ENCODE results near the gene GPR78.

Gene GPR78, protein sequence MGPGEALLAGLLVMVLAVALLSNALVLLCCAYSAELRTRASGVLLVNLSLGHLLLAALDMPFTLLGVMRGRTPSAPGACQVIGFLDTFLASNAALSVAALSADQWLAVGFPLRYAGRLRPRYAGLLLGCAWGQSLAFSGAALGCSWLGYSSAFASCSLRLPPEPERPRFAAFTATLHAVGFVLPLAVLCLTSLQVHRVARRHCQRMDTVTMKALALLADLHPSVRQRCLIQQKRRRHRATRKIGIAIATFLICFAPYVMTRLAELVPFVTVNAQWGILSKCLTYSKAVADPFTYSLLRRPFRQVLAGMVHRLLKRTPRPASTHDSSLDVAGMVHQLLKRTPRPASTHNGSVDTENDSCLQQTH

DNA sequence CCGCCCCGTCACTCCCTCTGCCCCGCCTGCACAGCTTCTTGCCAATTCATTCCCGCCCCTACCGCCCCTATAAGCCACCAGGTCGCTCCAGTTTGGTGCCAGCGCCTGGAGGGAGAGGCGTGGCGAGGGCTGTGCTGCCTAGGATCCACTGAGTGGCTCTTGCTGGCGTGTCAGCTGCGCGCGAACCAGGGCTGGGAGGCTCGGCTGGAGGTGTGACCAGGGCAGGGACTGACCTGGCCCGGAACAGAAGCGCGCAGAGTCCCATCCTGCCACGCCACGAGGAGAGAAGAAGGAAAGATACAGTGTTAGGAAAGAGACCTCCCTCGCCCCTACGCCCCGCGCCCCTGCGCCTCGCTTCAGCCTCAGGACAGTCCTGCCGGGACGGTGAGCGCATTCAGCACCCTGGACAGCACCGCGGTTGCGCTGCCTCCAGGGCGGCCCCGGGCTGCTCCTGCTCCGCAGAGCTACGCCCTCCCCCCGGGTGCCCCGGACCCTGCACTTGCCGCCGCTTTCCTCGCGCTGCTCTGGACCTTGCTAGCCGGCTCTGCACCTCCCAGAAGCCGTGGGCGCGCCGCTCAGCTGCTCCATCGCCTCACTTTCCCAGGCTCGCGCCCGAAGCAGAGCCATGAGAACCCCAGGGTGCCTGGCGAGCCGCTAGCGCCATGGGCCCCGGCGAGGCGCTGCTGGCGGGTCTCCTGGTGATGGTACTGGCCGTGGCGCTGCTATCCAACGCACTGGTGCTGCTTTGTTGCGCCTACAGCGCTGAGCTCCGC, at the start of gene GPR78:
TSS of gene GPR78 (plus strand) at position 72 of the 773 bp plus-strand sequence. CDS start at position 663, 591 bp downstream.
- in situ Hi-C loops (cut with MboI; ENCODE audit: low sequenced_read_pairs) = loop anchor here (25.0 kb wide), 1 partner anchor 332 kb away; no protein-coding TSS in a partner anchor

GRCh38 chr4:8532245-8532781, 47.9 kb upstream of the GPR78 start:
- in situ Hi-C loops (cut with MboI; ENCODE audit: low sequenced_read_pairs) = no loop called here

DNA sequence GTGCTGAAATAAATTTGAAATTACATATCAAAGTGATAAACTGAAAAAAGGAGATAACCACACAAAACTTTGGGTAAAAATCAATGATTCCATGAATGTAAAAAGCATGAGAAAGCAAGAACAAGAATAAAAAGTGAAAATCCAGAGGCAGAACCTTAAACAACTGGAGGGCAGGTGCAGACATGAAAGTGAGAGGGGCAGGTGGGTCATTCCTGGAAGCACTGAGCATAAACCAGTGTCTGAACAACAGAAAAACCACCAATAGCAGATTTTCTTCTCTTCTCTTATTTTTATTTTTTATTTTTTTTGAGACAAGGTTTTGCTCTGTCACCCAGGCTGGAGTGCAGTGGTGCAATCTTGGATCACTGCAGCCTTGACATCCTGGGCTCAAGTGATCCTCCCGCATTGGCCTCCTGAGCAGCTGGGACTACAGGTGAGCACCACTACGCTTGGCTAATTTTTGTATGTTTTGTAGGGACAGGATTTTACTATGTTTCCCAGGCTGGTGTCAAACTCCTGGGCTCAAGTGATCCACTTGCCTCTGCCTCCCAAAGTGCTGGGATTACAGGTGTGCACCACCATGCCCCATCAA, 46.8 kb upstream of the GPR78 start:
- in situ Hi-C loops (cut with MboI; ENCODE audit: low sequenced_read_pairs) = no loop called here

DNA sequence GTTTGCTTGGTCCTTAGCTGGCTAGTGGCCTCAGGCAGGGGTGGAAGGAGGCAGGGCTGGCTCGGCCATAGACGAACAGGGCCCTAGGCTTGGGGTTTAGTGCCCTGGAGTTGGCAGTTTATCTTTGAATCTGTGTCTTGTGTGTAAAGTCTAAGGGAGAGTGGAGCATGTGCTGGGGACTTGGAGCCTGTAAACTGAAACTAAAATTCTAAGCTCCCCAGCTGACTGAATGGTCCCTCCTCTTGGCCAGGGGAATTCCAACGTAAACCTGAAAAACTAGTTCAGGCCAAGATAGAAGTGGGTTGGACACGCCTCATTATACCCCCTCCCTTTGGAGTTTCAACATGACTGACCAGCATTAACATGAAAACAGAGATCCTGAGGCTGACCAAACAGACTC, 46.1 kb upstream of the GPR78 start:
- in situ Hi-C loops (cut with MboI; ENCODE audit: low sequenced_read_pairs) = no loop called here

GRCh38 chr4:8534611-8535010, 45.6 kb upstream of the GPR78 start:
- in situ Hi-C loops (cut with MboI; ENCODE audit: low sequenced_read_pairs) = no loop called here

GRCh38 chr4:8536467-8536866, 43.7 kb upstream of the GPR78 start:
- in situ Hi-C loops (cut with MboI; ENCODE audit: low sequenced_read_pairs) = no loop called here

DNA sequence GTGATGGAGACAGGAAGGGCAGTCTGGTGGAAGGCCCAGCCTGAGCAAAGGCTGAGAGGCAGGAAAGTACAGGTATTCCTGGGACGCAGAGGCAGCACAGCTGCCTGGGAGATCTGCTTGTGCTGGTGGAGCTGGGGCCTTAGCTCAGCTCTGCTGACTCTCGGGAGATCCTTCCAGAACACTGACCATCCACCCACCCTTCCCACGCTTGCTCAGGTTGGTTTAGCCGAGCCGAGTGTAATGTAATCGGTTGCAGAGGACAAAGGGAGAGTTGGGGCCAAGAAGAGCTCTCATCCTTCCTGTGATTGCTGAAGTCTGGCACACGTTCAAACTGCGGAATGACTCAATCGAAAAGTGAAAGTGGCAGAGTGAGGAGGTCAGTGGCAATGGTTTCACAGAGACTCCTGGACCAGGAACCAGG, 43.1 kb upstream of the GPR78 start:
- in situ Hi-C loops (cut with MboI; ENCODE audit: low sequenced_read_pairs) = no loop called here

DNA sequence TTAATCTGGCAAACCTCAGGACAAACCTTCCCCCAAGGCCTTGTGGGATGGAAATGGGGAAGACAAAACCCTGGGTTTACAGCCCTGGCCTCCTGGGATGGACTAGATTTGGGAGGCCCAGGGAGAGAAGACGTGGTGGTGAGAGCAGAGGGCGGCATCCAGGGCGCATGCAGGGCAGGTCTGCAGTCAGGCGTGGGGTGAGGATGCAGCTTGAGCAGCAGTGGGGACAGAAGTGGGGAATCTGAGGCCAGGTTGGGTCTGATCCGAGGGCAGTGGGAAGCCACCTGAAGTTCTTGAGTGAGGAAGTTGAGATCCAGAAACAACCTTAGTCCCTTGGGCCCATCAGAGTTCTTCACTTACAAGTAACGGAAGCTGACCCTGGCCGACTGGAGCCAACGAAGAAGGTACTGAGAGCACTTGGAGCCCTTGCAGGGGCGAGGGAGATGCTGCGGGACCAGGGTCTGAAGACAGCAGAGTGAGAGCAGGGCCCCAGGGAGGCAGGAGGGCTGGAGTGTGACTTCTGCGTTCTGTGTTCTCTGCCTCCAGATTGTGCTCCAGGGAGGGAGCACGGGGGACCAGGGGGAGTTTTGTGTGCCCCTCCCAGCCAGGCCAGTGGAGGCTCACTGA, 42.0 kb upstream of the GPR78 start:
- in situ Hi-C loops (cut with MboI; ENCODE audit: low sequenced_read_pairs) = no loop called here

DNA sequence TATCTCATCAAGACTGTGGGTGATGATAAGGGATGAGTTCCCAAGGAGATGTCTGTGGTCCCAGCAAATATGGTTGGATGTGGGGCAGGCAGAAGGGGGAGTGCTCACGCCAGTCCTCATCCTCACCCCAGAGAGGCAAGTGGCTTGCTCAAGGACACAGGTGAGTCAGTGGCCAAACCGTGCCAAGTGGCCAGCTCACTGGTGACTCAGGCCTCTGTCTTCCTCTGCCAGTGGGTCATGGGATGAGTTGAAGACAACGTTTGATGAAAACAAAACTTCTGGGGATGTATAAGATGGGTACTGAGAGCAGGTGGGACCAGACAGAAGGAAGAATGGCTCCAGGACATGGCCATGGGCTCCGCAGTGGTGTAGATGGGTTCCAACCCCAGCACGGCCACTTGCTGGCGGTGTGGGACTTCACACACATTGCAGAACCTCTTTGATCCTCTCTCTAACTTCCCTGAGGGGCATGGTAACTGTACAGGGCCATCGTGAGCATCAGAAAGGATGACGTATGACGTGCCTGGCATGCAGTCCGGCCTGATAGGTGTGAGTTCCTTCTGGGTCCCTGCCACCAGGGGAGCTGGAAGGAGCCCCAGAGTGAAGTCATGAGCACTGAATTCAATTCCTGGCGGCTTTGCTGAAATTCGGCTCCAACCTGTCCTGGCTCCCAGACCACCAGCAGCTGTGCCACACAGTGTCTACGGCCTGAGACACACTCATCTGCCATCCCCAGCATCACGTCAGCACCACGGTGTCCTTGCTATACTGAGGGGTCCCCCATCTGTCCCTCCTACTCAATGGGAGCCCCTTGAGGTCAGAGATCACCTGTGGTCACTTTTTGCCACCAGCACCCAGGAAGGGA, 41.3 kb upstream of the GPR78 start:
- in situ Hi-C loops (cut with MboI; ENCODE audit: low sequenced_read_pairs) = no loop called here

- in situ Hi-C loops (cut with MboI; ENCODE audit: low sequenced_read_pairs) = no loop called here
Measured at GRCh38 chr4:8539661-8540060, 40.5 kb upstream of the GPR78 start.

DNA sequence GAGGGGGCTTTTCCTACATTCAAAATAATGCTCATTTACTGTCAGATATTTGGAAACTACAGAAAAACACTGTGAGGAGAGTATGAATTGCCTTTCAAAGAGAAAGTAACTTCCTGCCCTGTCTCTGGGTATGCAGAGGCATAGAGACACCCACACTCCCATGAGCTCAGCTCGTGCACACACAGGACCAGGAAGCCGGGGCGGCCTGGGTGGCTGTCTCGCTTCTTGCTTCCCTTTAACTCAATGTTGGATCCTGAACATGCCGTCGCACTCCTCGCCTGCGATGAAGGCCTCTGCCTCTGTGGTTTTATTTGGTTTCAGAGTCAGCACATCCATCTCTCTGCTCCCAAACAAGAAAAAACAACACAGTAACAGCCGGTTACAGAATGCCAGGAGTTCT, 40.1 kb upstream of the GPR78 start:
- in situ Hi-C loops (cut with MboI; ENCODE audit: low sequenced_read_pairs) = no loop called here

- in situ Hi-C loops (cut with MboI; ENCODE audit: low sequenced_read_pairs) = no loop called here
Measured at GRCh38 chr4:8540586-8540985, 39.6 kb upstream of the GPR78 start.

GRCh38 chr4:8540991-8541390, 39.2 kb upstream of the GPR78 start:
- in situ Hi-C loops (cut with MboI; ENCODE audit: low sequenced_read_pairs) = no loop called here

DNA sequence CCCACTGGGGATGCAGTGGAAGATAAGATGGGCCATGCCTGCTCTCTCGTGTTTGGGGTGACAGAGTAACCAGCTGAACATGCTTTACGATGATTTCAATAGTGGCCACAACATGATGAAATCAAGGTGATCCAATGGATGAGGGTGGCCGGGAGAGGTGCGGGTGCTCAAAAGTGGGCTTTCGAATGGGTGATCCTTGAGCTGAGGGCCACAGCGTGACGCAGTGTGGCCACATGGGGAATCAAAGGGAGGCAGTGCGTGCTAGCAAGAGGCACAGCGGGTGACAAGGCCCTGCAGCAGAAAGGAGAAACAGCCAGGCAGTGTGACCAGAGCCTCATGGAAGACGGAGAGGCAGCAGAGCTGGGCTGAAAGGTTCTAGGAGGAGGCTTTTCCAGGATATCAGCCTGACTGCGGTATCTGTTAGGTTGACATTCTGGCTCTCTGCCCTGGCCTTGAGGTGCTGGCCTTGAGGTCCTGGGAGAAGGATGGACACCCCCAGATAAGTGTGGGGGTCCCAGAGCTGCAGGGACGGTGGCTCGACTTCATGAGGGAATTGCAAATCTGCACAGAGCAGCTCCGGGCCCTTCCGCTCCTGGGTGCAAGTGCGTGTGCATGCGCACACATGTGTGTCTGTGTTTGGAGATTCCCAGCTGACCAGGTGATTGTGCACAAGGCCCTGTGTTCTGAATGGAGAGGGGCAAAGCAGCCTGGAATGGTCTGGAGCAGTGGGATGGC, 38.0 kb upstream of the GPR78 start:
- in situ Hi-C loops (cut with MboI; ENCODE audit: low sequenced_read_pairs) = no loop called here

DNA sequence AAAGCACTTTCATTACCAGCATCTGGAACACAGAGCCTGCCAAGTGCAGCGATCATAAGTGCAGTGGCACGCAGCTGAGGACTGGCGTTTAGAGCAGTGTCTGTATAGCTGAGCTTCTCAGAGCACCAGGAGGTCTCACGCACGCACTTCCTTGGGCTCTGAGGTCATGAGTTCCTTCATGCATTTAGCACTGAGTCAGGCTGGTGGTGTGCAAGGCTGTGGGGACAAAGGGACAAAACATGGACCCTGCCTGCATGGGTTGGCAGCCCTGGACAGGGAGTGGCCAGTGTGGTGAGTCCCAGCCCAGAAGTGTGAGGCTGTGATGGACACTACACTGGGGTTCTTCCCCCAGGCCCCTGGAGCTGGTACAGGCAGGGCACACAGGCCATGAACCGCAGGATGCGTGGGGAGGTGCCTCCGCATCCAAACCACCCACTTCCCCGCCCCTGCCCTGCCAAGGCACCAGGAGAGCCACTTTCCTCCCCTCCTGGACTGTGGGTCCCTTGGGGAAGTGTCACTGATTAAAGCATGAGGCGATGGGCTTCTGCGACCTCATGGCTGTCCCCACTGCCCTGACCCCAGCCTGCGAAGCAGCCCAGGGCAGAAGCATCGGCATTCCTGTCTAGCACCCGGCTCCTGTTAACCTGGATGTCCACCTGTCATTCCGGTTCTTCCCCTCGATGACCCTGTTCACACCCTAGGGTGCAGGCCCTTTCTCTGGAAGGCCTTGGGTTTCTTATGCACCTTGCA, 37.2 kb upstream of the GPR78 start:
- in situ Hi-C loops (cut with MboI; ENCODE audit: low sequenced_read_pairs) = no loop called here

DNA sequence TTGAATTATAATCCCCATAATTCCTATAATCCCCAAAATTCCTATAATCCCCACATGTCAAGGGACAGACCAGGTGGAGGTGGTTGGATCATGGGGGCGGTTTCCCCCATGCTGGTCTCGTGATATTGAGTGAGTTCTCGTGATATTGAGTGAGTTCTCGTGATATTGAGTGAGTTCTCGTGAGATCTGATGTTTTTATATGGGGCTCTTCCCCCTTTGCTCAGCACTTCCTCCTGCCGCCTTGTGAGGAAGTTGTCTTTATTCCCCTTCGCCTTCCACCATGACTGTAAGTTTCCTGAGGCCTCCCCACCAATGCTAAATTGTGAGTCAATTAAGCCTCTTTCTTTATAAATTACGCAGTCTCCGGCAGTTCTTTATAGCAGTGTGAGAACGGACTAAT, 36.6 kb upstream of the GPR78 start:
- in situ Hi-C loops (cut with MboI; ENCODE audit: low sequenced_read_pairs) = no loop called here

DNA sequence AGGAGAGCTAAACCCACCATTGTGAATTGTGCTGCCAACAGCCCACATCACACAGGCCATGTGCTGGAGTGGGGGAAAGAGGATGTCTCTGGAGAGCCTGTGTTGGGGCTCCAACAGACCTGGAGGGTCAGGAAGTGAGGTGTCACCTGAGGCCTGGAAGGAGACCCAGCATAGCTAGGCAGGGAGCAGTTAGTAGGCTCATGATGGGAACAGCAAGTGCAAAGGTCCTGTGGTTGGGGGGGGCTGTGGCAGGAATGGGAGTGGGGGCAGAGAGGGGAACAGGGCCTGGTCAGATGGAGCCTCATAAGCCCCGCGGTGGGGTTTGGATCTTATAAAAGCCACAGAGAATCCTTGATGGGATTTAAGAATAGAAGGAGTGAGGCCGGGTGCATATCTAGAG, 35.9 kb upstream of the GPR78 start:
- in situ Hi-C loops (cut with MboI; ENCODE audit: low sequenced_read_pairs) = no loop called here

DNA sequence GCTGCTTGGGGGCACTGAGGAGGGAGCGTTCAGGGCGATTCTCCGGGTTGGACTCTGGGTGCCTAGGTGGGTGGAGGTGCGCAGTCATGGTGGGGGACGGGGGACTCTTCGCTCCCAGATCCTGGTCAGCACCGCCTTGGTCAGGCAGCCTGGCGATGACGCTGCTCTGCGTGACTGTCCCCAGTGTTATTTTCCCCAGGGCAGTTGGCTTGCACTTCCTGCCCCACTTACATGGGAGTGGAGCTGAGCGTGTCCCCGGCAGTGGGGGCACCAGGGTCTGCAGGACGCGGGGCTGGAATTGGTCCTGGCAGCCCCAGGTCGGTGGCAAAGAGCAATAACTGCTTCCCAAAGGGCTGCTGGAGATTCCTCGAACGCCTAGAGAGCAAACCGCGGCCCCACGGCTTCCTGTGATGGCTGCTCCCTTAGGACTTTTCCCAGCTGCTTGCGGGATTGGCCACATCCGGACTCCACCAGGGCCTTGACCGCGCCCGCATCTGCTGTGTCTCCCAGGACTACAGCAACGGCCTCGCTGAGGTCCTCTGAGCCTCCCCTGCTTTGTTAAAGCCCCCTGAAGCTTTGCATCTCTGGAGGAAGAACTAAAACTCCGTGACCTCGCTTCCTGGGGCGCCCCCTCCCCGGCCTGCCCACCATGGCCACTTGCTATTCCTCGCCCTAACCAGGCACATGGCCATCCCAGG, 35.3 kb upstream of the GPR78 start:
- in situ Hi-C loops (cut with MboI; ENCODE audit: low sequenced_read_pairs) = no loop called here

Data from HL-60/S4 treated with phorbol 12-myristate 13-acetate at 8.2 ng/mL for 4 days and 3 days (cell line).